Measurements from ENCODE around the gene TRAPPC2B. TPM values are rescaled to one million over a fixed set of nuclear protein-coding genes. Genes with fewer than 3 reads are reported as not detected.

The TRAPPC2B gene
- polyA plus RNA-seq, 1 donor (not counting 4 experiments of a cell fraction or from before 2014, with no cell fraction given), result 20.8 TPM

DNA sequence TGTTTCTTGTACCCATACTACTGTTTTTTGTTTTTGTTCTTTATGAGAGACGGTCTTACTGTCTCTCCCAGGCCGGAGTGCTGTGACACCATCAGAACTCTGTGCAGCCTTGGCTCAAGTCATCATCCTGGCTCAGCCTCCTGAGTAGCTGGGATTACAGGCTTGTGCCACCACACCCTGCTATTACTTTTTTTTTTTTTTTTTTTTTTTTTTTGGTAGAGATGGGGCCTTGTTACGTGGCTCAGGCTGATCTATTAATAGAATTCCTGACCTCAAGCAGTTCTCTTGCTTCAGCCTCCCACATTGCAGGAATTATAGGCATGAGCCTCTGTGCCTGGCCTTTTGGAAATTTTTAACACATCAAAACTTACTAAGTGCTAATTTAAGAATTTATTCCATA is 15.2 kb upstream of the TRAPPC2B start:
- Histone ChIP-seq H3K9me1 (ENCODE audit: control insufficient read depth, extremely low read depth, insufficient read depth, low read length) (no peaks in the 10 kb centered on the region), H3K79me2 (ENCODE audit: control insufficient read depth, insufficient read depth, low read length) (peaks cover 21% of the 10 kb centered on the region), H4K20me1 (ENCODE audit: control insufficient read depth, extremely low read depth, insufficient read depth, low read length) (no peaks in the 10 kb centered on the region), H3K4me1 (ENCODE audit: control insufficient read depth, extremely low read depth, insufficient read depth, low read length) (peaks cover 13% of the 10 kb centered on the region), H3K4me3 (ENCODE audit: control insufficient read depth in 2 of 3, extremely low read depth in 1 of 3, insufficient read depth in 2 of 3, low read depth in 1 of 3, low read length in 3 of 3) (no peak overlapping the region), H2AFZ (ENCODE audit: control insufficient read depth, low read length) (no peak overlapping the region), H3K9me3 (ENCODE audit: control insufficient read depth, low read depth, low read length) (no peaks in the 10 kb centered on the region), H3K27ac (ENCODE audit: control insufficient read depth, insufficient read depth, low read length) (no peak overlapping the region), H3K9ac (ENCODE audit: control insufficient read depth, extremely low read depth, insufficient read depth, low read length) (no peak overlapping the region), H3K4me2 (ENCODE audit: control insufficient read depth, extremely low read depth, insufficient read depth, low read depth, low read length) (no peak overlapping the region), H3K27me3 (ENCODE audit: control insufficient read depth, extremely low read depth, insufficient read depth, low read length) (no peaks in the 10 kb centered on the region), H3K36me3 (ENCODE audit: control insufficient read depth in 2 of 2, extremely low read depth in 1 of 2, insufficient read depth in 2 of 2, low read length in 2 of 2) (peaks cover 0 to under 1% of the 10 kb centered on the region in 2 experiments)
- FAIRE-seq (no peak), DNase-seq (ENCODE audit: low read depth, low spot score) (no peak)
- dilution Hi-C loops (cut with MboI; ENCODE audit: extremely low pct_ligation_motif_present, low sequenced_read_pairs), result no loop called here
- TF ChIP-seq EZH2 (IDR thresholded peaks at IDR 0.05; ENCODE audit: low read length), result no peak
- TF ChIP-seq, protein P1, sequence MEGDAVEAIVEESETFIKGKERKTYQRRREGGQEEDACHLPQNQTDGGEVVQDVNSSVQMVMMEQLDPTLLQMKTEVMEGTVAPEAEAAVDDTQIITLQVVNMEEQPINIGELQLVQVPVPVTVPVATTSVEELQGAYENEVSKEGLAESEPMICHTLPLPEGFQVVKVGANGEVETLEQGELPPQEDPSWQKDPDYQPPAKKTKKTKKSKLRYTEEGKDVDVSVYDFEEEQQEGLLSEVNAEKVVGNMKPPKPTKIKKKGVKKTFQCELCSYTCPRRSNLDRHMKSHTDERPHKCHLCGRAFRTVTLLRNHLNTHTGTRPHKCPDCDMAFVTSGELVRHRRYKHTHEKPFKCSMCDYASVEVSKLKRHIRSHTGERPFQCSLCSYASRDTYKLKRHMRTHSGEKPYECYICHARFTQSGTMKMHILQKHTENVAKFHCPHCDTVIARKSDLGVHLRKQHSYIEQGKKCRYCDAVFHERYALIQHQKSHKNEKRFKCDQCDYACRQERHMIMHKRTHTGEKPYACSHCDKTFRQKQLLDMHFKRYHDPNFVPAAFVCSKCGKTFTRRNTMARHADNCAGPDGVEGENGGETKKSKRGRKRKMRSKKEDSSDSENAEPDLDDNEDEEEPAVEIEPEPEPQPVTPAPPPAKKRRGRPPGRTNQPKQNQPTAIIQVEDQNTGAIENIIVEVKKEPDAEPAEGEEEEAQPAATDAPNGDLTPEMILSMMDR (optimal IDR thresholded peaks at IDR 0.05 in 1 of 3, IDR thresholded peaks at IDR 0.05 in 1 of 3, conservative IDR thresholded peaks at IDR 0.05 in 1 of 3; ENCODE audit: extremely low read depth in 1 of 3, insufficient read depth in 2 of 3, low read length in 3 of 3), result no peak

DNA sequence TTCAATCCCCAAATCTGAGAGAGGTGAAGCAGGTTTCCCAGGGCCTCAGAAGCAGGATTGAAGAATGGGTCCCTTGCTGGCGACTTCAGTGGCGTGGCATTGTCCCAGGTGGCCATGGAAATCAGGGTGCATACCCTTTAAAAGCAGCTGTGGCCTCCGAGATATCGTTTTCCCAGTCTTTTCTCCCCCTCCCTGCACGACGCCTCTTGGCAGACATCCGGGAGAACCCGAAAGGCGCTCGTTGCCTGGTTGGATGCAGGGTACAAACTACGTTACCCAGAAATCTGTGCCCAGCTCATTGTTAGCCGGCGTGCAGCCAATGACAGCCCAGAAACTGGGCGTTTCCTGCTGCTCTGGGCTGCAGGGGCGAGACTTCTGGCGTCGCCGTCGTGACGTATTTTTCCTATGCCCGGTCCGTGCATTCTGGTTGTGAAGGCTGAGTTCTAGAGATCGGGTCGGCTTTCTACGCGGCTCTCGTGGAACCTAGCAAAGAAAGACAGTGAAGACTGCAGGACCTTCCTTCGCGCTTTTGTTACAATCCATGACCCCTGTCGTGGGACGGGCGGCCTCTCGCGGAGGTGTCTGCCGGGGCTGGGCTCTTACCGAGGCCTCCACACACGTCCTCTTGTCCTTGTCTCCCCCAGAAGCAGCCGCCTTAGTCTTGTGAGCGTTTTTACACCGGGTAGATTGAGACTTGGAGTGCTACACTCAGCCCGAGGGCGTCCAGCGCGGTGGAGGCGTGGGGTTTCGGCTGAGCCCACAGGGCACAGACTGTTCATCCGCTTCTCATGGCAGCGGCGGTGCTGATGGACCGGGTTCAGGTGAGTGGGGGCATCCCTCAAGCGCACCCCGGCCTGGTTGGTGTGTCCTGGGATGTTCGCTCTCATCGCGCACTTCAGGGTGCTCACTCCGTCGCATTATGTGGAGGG is 12.2 kb upstream of the TRAPPC2B start, which contains the start of gene ZNF304:
ZNF304 (plus strand) TSS at position 395 of the 929 bp plus-strand sequence; CDS start at position 789, 394 bp downstream.
- Histone ChIP-seq H3K27me3 (ENCODE audit: control insufficient read depth, extremely low read depth, insufficient read depth, low read length) (no peaks in the 10 kb centered on the region), H2AFZ (ENCODE audit: control insufficient read depth, low read length) (peak within 1 kb of the TSS; percentile 99), H3K9ac (ENCODE audit: control insufficient read depth, extremely low read depth, insufficient read depth, low read length) (peak within 1 kb of the TSS; percentile 85), H4K20me1 (ENCODE audit: control insufficient read depth, extremely low read depth, insufficient read depth, low read length) (no peaks in the 10 kb centered on the region), H3K9me3 (ENCODE audit: control insufficient read depth, low read depth, low read length) (no peaks in the 10 kb centered on the region), H3K4me3 (ENCODE audit: control insufficient read depth in 2 of 3, extremely low read depth in 1 of 3, insufficient read depth in 2 of 3, low read depth in 1 of 3, low read length in 3 of 3) (peak within 1 kb of the TSS; percentile 63 to 86 (median 72)), H3K4me1 (ENCODE audit: control insufficient read depth, extremely low read depth, insufficient read depth, low read length) (peaks cover 13% of the 10 kb centered on the region), H3K36me3 (ENCODE audit: control insufficient read depth in 2 of 2, extremely low read depth in 1 of 2, insufficient read depth in 2 of 2, low read length in 2 of 2) (peaks cover under 1 to 14% of the 10 kb centered on the region in 2 experiments), H3K27ac (ENCODE audit: control insufficient read depth, insufficient read depth, low read length) (peak within 1 kb of the TSS; percentile 74), H3K9me1 (ENCODE audit: control insufficient read depth, extremely low read depth, insufficient read depth, low read length) (no peaks in the 10 kb centered on the region), H3K4me2 (ENCODE audit: control insufficient read depth, extremely low read depth, insufficient read depth, low read depth, low read length) (peak within 1 kb of the TSS; percentile 96), H3K79me2 (ENCODE audit: control insufficient read depth, insufficient read depth, low read length) (peaks cover 36% of the 10 kb centered on the region)
- TF ChIP-seq EZH2 (IDR thresholded peaks at IDR 0.05; ENCODE audit: low read length), result no peak
- TF ChIP-seq, protein P1 (optimal IDR thresholded peaks at IDR 0.05 in 1 of 3, IDR thresholded peaks at IDR 0.05 in 1 of 3, conservative IDR thresholded peaks at IDR 0.05 in 1 of 3; ENCODE audit: extremely low read depth in 1 of 3, insufficient read depth in 2 of 3, low read length in 3 of 3), result no peak
- DNase-seq (ENCODE audit: low read depth, low spot score) (peak; percentile 59), FAIRE-seq (peak; percentile 92)
- dilution Hi-C loops (cut with MboI; ENCODE audit: extremely low pct_ligation_motif_present, low sequenced_read_pairs), result no loop called here

Measured in keratinocyte (primary cell).